KBM-7 (cell line): ENCODE results near the gene PEPD.

Experiments
- DNase-seq: peaks from one replicate; pipeline ENCODE4 v3.0.0-alpha.2; 2015
- in situ Hi-C: fragments of 300-500 bp; cut with MboI; formaldehyde crosslinking; loops from 2 replicates; pipeline ENCODE4 v1.14.3; 2020; ENCODE audit warnings: low sequenced_read_pairs, low pct_unique_long_range_greater_than_20kb, mixed read lengths

Gene PEPD

GRCh38 chr19:33436360-33437345 is 84.9 kb downstream of the PEPD start:
- no peak for DNase-seq
- in situ Hi-C loops = loop anchor here (25.0 kb wide), 1 partner anchor 326 kb away; no protein-coding TSS in a partner anchor

DNA sequence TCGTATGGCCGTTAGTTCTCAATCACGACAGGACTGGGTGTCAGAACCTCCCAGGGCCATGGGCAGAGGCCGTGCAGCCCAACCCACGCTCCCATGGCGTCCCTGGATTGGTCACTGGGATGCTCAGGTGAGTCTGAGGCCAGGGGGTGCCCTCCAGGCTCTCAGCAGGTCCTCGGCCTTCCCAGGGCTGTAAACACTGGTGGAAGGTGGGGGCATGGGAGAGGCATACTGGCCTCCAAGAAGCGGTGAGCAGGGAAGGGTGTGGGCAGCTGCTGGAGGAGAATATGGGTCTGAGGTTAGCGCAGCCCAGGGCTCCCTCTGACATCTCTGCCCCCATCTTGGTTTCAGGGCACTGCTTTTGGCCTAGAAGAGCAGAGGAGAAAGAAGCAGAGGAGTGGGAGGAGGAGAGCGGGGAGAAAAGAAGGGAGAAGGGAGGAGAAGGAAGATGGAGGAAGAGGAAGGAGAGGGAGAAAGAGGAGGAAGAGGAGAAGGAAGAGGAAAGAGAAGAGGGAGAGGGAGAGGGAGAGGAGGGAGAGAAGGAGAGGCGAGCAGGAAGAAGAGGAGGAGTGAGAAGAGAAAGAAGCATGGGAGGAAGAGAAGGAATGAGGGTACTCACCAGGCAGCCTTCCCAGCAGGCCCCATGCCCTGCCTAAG is 85.8 kb downstream of the PEPD start:
- DNase-seq = no peak
- in situ Hi-C loops = loop anchor here (25.0 kb wide), 1 partner anchor 326 kb away; no protein-coding TSS in a partner anchor

DNA sequence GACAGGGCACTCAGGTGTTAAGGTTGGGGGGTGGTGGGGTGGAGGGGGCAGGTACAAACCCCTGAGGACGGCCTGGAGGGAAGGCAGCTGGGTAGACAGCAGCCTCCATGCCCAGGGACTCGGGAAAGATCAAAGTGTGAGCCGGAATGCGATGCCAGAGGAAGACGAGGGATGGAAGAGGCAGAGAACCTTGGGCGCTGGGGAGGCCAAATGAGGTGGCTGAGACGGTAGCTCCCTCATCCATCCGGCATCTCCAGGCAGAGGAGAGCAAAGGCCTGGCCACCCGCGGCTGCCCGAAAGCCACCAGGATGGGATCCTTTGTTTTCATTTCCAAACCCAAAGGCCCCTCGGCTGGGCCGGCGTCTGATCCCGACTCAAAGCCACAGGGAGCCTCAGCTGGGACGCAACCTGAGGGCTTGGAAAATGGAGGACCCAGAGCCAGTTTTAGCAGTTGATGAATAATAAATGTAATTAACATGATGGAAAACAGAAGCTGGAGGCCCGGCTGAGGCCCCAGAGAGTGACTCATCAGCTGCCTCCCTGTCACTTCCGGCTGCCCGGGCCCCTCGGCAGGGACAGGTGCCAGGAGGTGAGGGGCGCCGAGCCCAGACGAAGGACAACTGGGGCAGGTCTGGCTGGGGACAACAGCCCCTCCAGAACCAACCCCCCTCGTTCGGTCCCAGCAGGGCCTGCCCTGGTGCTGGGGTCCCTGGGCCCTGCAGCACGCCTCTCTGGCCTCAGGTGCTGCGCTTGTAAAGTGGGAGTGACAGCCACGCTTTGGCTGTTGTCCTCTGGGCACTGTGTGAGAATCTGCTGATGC is 86.5 kb downstream of the PEPD start:
- DNase-seq = no peak
- in situ Hi-C loops = loop anchor here (25.0 kb wide), 1 partner anchor 327 kb away; no protein-coding TSS in a partner anchor

DNA sequence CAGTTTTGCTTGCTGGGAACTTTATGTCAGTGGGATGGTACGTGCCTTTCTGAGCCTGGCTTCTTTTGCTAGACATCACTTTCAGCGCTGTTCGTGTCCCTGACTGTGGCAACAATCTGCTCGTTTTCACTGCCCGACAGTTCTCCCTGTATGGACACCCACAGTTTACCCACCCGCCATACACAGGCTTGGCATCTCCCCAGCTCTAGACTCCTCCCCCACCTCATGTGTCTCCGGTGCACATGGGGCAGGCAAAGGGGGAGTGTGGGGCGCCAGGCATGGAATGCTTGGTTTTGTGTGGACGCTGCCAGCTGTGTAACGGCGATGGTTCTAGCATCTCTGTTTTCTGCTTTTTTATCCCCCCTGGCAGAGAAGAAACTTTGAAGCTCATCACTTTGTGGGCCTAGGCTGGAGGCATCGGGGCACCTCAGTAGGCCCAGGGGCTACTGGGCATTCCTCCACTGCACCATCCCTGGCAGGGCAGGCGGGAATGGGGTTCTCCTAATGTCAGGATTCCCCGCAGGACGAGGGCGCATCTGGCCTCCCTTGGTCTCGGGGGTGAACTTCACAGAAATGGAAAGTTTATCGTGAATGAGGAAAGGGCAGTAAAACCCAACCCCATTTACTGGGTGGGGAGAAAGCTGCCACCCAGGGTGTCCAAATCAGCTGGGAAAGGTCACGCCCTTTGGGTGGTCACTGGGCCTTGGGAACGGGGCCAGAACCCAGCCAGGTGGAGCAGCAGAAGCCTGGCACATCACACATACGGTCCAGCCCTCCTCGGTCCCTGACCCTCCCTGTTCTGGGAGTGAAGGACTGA is 87.3 kb downstream of the PEPD start:
- in situ Hi-C loops = loop anchor here (25.0 kb wide), 1 partner anchor 328 kb away; no protein-coding TSS in a partner anchor
- DNase-seq = no peak

DNA sequence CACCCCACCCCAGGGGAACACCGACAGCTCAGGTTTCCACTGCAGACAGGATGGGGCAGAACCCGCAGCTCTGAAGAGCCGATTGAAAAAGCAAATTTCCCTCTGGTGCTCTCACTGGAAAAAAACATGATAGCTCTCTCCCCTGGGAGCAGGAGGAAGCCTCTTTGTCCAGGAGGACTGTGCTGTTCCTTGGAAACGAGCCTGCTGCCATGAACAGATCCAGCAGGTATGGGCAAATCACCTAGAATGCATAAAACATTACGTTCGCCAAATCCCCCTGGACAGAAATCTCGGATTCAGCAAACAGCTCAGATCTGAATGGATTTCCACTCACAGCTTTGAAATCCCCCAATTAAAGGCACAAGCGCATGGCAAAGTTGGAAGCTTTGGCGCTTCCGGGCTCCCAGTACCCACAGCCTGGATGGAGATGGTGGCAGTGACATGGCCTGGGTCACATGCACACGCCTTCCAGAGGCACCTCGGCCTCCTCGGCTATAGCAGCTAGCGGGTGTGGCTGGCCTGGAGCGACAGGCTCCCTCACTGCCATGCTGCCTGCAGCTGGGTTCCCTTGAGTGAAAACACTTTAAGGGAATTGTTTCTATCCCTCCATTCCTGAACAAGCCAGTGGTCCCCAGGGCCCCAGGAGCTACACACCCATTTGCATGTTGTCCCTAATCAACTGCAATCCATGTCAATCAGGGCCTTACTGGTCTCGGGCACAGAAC is 89.0 kb downstream of the PEPD start:
- no peak for DNase-seq
- in situ Hi-C loops = loop anchor here (25.0 kb wide), 1 partner anchor 330 kb away; no protein-coding TSS in a partner anchor

DNA sequence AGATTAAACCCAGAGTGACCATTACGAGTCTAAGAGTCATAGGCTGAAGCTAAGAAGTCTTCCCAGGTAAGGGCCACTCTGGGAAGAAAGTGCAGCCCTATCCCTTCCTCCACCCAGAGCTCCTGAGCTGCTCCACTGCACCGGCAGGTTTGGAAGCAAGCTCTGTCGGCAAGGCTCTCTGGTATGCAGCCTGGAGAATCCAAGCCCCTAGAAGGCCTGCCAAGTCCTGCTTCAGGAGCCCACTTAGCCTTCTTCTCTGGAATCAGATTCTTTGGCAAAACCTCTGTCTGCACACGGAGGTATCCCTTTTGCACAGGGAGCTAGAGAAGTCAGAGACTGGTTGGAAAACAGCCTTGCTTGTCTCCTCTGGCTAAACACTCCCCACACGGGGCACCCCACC is 89.6 kb downstream of the PEPD start:
- in situ Hi-C loops = loop anchor here (25.0 kb wide), 1 partner anchor 330 kb away; no protein-coding TSS in a partner anchor

GRCh38 chr19:33430674-33431277 is 90.8 kb downstream of the PEPD start:
- in situ Hi-C loops = loop anchor here (25.0 kb wide), 1 partner anchor 332 kb away; no protein-coding TSS in a partner anchor
- peak; percentile 71 for DNase-seq

More for the DNA sequence above, 89.6 kb downstream of the PEPD start:
- DNase-seq = no peak

- no peak for DNase-seq
- in situ Hi-C loops = loop anchor here (25.0 kb wide), 1 partner anchor 332 kb away; no protein-coding TSS in a partner anchor
Observed at GRCh38 chr19:33429891-33430673, 91.5 kb downstream of the PEPD start.

DNA sequence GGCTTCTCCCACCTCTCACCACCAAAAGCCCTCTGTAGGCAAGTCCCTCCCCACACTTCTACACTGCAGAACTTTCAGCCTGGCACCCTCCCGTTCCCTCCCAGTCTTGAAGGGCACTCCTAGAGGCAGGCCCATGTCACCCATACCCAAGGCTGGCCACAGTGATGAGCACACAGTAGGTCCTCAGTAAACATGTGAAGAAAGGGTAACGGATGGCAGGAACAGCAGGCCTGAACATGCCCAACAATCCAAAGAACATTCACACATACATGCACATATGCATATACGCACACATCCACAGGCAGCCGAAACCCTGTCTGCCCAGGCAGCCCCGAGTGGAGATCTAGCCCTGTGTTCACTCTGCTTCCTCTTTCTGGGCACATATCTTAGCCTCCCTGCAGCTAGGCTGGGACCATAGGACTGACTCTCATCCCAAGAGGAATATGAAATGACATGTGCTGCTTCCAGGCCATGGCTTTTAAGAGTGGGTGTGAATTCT is 92.9 kb downstream of the PEPD start:
- no peak for DNase-seq
- in situ Hi-C loops = loop anchor here (25.0 kb wide), 1 partner anchor 334 kb away; no protein-coding TSS in a partner anchor

DNA sequence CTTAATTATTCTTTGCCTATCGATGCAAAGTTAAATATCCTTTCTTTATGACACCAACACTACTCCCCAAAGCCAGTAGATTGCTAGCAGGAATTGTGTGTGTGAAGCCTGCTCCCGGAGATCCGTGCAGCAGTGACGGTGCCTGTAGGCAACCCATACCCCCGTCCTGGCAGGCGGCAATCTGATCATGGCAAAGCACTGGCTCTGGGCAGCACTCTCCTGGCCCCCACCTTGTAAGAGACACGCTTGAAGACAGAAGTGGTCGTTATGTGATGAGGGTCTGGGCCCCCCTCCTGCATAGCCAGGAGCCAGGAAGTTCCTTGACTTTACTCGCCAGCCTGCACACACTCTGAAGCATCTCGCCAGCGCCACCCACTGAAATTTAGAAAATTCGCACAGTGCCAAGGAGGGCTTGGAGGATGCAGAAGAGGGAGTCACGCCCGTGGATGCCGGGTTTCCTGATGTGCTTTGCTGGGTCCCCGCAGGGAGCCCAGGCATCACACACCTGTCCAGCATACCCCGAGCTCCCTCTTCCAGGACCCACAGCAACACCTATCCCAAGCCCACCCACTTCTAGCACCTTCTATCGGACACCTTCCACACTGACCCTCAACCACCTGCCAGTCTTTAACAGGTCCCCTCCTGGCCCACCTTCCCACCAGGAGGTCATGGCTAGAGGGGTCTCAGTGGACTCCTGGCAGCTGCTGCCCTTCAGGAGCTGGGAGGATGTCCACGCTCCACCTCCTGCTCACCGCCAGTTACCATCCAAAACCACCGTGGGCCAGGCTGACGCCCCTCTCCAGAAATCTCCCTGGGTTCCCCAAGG is 93.6 kb downstream of the PEPD start:
- in situ Hi-C loops = loop anchor here (25.0 kb wide), 1 partner anchor 334 kb away; no protein-coding TSS in a partner anchor
- DNase-seq = no peak

DNA sequence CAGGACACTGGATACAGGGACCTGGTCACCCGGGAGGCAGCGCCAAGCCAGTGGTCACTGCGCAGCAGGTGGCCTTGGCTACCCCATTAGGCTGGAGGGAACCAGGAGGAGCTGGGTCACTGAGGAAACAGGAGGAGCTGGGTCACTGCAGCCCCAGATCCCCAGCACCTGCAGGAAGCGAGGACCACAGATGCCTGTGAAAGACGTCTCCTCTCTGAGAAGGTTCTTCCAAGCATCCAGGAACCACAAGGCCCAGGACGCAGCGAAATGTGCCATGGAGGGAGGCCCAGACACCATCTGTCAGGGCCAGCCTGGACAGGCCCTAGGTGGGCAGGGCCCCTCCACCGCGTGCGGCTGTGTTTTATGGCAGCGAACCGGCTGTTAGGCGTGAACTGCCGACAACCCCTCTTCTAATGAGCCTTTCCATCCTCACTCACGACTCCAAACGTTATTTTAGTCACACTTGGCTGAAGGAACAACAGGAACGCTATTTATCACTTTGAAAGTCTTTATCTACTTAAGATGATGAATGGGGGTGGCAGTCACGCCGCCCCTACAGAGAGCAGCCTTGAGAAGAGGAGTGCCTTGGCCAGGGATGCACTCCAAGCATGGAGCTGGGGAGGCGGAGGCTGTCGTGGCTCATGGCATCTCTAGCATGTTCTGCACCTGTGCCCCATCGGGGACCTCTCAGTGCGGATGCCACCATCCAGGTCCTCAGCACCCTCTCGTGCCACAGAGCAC is 94.8 kb downstream of the PEPD start:
- DNase-seq = no peak
- in situ Hi-C loops = loop anchor here (25.0 kb wide), 1 partner anchor 336 kb away; no protein-coding TSS in a partner anchor

DNA sequence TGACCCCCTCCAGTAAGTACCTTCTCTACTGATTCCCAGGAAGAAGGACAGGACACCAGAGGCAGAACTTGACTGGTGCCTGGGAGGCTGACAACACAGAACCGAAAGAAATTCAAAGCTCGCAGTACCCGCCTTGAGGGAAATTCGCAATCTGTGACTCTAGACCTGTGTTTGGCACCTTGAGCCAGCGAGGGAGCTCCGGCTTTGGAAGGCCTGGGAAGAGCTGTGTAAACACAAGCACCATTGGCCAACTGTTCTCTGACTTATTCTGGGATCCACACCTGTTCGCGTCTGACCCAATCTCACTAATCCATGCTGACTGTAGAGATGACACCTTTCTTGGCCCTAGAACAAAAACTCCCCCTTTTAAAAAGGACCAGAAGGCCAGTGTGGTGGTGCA is 97.4 kb downstream of the PEPD start:
- DNase-seq = no peak
- in situ Hi-C loops = no loop called here

GRCh38 chr19:33422369-33423180 is 99.0 kb downstream of the PEPD start:
- in situ Hi-C loops = no loop called here
- DNase-seq = no peak

DNA sequence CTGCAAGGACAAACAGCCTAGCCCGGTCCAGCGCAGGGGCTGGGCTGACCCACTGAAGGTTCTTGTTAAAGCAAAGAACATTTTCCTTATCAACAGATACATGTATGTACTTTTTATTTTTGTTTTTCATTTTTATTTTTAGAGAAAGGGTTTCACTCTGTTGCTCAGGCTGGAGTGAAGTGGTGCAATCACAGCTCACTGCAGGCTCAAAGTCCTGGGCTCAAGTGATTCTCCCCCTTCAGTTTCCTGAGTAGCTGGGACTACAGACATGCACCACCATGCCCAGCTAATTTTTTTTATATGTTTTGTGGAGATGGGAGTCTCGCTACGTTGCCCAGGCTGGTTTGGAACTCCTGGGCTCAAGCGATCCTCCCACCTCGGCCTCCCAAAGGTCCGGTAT is 100.2 kb downstream of the PEPD start:
- in situ Hi-C loops = no loop called here
- no peak for DNase-seq
